PC-3 (cell line): ENCODE data around the gene GGA1. TPM values are rescaled to one million over a fixed set of nuclear protein-coding genes. Genes with fewer than 3 reads are reported as not detected.
A peak's percentile ranks its signal among the peaks of the same experiment; 100 is the strongest.

Experiments used
- ATAC-seq: fragments of 200-7000 bp; cut with Tn5 transposase; 2 replicates; pipeline ENCODE4 v1.9.1; 2020; ENCODE audit warnings: mild to moderate bottlenecking, moderate library complexity
- BruUV-seq: library from RNA; stranded (reverse); fragments of 400-500 nt; replicated peaks from 2 replicates; lab custom pipeline; 2021; lab: Mats Ljungman, UMichigan
- CTCF ChIA-PET: fragments of 300-600 bp; sonication (Branson Sonifier 250); formaldehyde crosslinking; loops from one replicate; lab custom pipeline; 2022; ENCODE audit warnings: antibody characterized with exemption; lab: Charles Lee
- POLR2A ChIA-PET: fragments of 300-600 bp; sonication (Branson Sonifier 250); formaldehyde crosslinking; loops from one replicate; lab custom pipeline; 2022; ENCODE audit warnings: antibody characterized with exemption; ENCODE audit not compliant: unreplicated experiment; lab: Charles Lee
- DNase-seq: peaks from one replicate; pipeline ENCODE4 v3.0.0-alpha.2; 2015
- H2AFZ ChIP-seq: fragments of 300-600 bp; sonication (generic); 2 replicates; pipeline ENCODE4 v1.6.0; 2016; ENCODE audit warnings: antibody characterized with exemption, low read length
- H3F3A ChIP-seq: fragments of 300-600 bp; sonication (generic); one replicate; pipeline ENCODE4 v1.6.0; 2017; ENCODE audit warnings: antibody characterized with exemption, low read length, control low read depth, mild to moderate bottlenecking; ENCODE audit not compliant: unreplicated experiment
- H3K27ac ChIP-seq: fragments of 300-600 bp; sonication (generic); 2 replicates; pipeline ENCODE4 v1.5.1; 2016; ENCODE audit warnings: mild to moderate bottlenecking, low read length
- H3K27me3 ChIP-seq: fragments of 300-600 bp; sonication (generic); 2 replicates; pipeline ENCODE4 v1.6.1; 2016; ENCODE audit warnings: low read length, mixed read lengths
- H3K36me3 ChIP-seq: fragments of 300-600 bp; sonication (generic); 2 replicates; pipeline ENCODE4 v1.6.1; 2016; ENCODE audit warnings: low read depth, mixed run types, low read length, mixed read lengths
- H3K4me1 ChIP-seq: fragments of 300-600 bp; sonication (generic); 2 replicates; pipeline ENCODE4 v1.5.1; 2016; ENCODE audit warnings: low read length; ENCODE audit not compliant: insufficient read depth
- H3K4me2 ChIP-seq: fragments of 300-600 bp; sonication (generic); 2 replicates; pipeline ENCODE4 v1.6.0; 2016; ENCODE audit warnings: low read length
- H3K4me3 ChIP-seq: fragments of 300-600 bp; sonication (generic); 2 replicates; pipeline ENCODE4 v1.5.1; 2016; ENCODE audit warnings: mild to moderate bottlenecking, low read length, mixed read lengths
- H3K79me2 ChIP-seq: fragments of 300-600 bp; sonication (generic); 2 replicates; pipeline ENCODE4 v1.6.1; 2017; ENCODE audit warnings: low read length, mixed read lengths
- H3K9ac ChIP-seq: fragments of 300-600 bp; sonication (generic); 2 replicates; pipeline ENCODE4 v1.6.0; 2016; ENCODE audit warnings: mild to moderate bottlenecking, low read length
- H3K9me2 ChIP-seq: fragments of 300-600 bp; sonication (generic); replicated peaks from 2 replicates; pipeline ENCODE4 v1.6.1; 2016; ENCODE audit warnings: mixed run types, low read length, mixed read lengths
- H3K9me3 ChIP-seq: fragments of 300-600 bp; sonication (generic); 2 replicates; pipeline ENCODE4 v1.6.1; 2016; ENCODE audit warnings: low read length, mixed read lengths
- H4K20me1 ChIP-seq: fragments of 300-600 bp; sonication (generic); 2 replicates; pipeline ENCODE4 v1.6.1; 2016; ENCODE audit warnings: low read length, mixed read lengths
- EZH2 ChIP-seq: fragments of 300-600 bp; sonication (generic); IDR thresholded peaks from one replicate; pipeline ENCODE4 v1.6.1; 2017; ENCODE audit warnings: antibody characterized with exemption, mild to moderate bottlenecking, low read length; ENCODE audit not compliant: unreplicated experiment
- EZH2phosphoT487 ChIP-seq: fragments of 300-600 bp; sonication (generic); IDR thresholded peaks from 2 replicates; pipeline ENCODE4 v1.6.1; 2018; ENCODE audit warnings: mild to moderate bottlenecking, antibody characterized with exemption, low read length, borderline replicate concordance
- intact Hi-C: fragments of 100-400 bp; cut with micrococcal nuclease; formaldehyde crosslinking; loops from 2 replicates; pipeline ENCODE4 v1.9.0; 2023
- total RNA-seq: library from RNA; depleted of rRNA; stranded (reverse); fragments of >200 nt; gene quantifications from 2 replicates; pipeline ENCODE4 v1.2.3, GENCODE V29; 2014
- TF ChIP-seq, protein P1 (sequence below): fragments of 300-600 bp; sonication (generic); conservative IDR thresholded peaks from 2 replicates; pipeline ENCODE4 v1.5.1; 2017; ENCODE audit warnings: antibody characterized with exemption, low read depth, mild to moderate bottlenecking, low read length

GGA1 gene
- total RNA-seq, 1 experiment from 2014 or later, result 49.1 TPM

DNA sequence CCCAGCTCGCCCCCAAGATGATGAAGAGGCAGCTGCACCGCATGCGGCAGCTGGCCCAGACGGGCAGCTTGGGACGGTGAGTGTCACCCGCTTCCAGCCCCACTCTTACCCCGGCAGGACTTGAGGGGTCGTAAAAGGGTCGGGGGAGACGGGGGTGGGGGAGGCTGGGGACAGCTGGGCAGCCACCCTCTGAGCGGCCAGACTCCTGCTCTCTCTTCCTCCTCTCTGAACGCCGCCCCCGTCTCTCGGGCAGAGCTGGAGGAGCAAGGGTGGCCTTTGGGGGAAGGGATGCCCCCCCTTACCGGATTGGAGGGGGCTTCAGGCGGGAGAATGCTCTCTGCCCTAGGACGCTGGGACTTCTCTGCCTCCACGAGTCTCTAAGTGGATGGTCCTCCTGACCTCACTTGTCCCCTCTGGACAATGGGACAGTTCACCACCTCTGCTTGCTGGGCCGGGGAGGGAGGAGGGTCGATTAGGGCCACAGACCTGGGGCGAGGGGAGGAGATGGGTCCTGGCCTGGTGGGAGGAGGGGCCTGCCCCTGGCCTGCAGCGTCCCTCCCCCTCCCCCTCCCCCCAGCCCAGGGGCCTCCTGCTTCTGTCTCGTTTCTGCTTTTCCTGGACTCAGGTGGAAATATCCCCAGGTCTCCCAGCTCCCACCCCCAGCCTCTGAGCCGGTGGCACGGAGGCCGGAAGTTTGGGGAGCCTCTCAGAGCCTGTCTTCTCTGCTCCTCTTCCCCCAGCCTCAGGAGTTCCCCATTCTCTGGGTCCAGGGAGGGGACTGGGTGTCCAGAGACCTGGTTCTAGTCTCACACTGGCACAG, 31.3 kb downstream of the GGA1 start:
- ChIA-PET POLR2A (no interaction called here), CTCF (interaction anchor here (0.9 kb wide), 1 partner anchor 33 kb away, joined by 3 read pairs; no protein-coding TSS in a partner anchor)
- TF ChIP-seq EZH2phosphoT487 (no peak), EZH2 (no peak)
- TF ChIP-seq, protein P1, sequence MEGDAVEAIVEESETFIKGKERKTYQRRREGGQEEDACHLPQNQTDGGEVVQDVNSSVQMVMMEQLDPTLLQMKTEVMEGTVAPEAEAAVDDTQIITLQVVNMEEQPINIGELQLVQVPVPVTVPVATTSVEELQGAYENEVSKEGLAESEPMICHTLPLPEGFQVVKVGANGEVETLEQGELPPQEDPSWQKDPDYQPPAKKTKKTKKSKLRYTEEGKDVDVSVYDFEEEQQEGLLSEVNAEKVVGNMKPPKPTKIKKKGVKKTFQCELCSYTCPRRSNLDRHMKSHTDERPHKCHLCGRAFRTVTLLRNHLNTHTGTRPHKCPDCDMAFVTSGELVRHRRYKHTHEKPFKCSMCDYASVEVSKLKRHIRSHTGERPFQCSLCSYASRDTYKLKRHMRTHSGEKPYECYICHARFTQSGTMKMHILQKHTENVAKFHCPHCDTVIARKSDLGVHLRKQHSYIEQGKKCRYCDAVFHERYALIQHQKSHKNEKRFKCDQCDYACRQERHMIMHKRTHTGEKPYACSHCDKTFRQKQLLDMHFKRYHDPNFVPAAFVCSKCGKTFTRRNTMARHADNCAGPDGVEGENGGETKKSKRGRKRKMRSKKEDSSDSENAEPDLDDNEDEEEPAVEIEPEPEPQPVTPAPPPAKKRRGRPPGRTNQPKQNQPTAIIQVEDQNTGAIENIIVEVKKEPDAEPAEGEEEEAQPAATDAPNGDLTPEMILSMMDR, result no peak
- no TSS peak for BruUV-seq
- H3F3A ChIP-seq, result no peaks in the 10 kb centered on the region
- peak overlapping the region; percentile 90 for H3K4me2 ChIP-seq
- H3K36me3 ChIP-seq, result no peaks in the 10 kb centered on the region
- intact Hi-C loops, result no loop called here
- H3K27me3 ChIP-seq, result no peaks in the 10 kb centered on the region
- H3K9me3 ChIP-seq, result no peaks in the 10 kb centered on the region
- H3K9ac ChIP-seq, result peak overlapping the region; percentile 56
- no peaks in the 10 kb centered on the region for H3K9me2 ChIP-seq
- peak overlapping the region; percentile 79 for H3K4me3 ChIP-seq
- peak overlapping the region; percentile 67 for H2AFZ ChIP-seq
- no peak overlapping the region for H3K27ac ChIP-seq
- peaks cover 9% of the 10 kb centered on the region; the same call in 1 of the 2 replicates for H3K4me1 ChIP-seq
- H3K79me2 ChIP-seq, result 0 out of 2 replicates have a peak, but pooled peaks cover 6% of the 10 kb centered on the region
- no peaks in the 10 kb centered on the region for H4K20me1 ChIP-seq
- DNase-seq (no peak), ATAC-seq (no peak; the same call in 1 of the 2 replicates)

DNA sequence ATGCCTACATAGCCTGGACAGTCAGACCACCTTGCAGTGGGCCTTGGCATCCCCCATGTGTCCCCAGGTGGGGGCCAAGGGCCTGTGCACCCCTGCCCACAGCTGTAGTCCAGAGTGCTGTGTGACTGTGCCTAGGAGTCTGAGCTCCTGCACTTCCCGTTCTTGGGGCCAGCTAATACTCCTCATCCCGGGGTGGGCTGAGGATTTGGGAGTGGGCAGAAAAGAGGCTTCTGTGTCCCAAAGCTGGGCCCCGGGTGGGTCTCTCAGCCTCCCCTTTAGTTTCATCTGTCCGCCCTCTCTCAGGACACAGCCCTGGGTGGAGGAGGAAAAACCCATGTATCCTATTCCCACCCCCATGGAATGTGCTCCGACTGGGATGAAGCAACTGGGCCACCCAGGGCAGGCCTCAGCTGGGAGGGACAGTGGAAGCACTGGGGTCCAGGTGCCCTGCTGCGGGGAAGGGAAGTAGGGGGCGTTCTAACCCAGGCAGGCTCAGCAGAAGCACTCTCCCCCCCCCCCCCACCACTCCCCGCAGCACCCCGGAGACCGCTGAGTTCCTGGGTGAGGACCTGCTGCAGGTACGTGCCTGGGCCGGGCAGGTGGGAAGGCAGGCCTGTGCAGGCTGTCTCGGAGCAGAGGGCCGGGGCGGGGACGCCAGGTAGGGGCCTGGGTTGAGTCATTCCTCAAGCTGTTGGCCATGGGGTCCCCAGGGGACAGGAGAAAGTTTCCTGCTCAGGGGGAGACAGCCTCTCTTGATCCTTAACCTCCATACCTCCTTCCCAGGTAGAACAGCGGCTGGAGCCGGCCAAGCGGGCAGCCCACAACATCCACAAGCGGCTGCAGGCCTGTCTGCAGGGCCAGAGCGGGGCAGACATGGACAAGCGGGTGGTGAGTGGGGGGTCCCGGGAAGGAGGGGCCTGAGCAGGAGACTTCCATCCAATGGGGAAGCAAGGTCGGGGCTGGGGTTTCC, 32.2 kb downstream of the GGA1 start:
- Histone ChIP-seq H2AFZ (no peak overlapping the region), H3K4me3 (peak overlapping the region; percentile 79), H3K27me3 (no peaks in the 10 kb centered on the region), H3K4me2 (peak overlapping the region; percentile 90), H3K9me3 (no peaks in the 10 kb centered on the region), H3K9ac (no peak overlapping the region), H3K4me1 (peaks cover 9% of the 10 kb centered on the region; the same call in 1 of the 2 replicates), H3K79me2 (0 out of 2 replicates have a peak, but pooled peaks cover 6% of the 10 kb centered on the region), H4K20me1 (no peaks in the 10 kb centered on the region), H3K9me2 (no peaks in the 10 kb centered on the region), H3K36me3 (no peaks in the 10 kb centered on the region), H3F3A (no peaks in the 10 kb centered on the region), H3K27ac (no peak overlapping the region)
- ChIA-PET CTCF (interaction anchor here (0.9 kb wide), 1 partner anchor 34 kb away, joined by 3 read pairs; no protein-coding TSS in a partner anchor), POLR2A (no interaction called here)
- no peak for TF ChIP-seq EZH2phosphoT487
- DNase-seq (no peak), ATAC-seq (no peak)
- intact Hi-C loops, result no loop called here
- BruUV-seq, result no TSS peak

DNA sequence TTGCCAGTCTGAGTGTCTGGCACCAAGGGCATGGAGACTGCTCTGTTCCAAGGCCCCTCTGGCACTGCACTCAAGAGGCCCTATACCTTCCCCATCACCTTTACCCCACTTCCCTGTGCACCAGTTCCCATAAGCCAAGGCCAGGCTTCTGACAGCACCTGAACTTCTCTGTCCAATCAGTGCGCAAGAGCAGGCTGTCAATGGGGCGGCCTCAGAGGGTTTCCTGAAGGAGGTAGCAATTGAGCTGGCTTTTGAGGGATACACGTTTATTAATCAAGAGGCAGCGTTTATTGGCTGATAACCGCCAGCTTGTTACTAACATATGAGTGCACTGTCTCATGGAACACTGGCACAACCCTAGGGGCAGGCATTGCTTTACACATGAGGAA, 32.9 kb downstream of the GGA1 start:
- Histone ChIP-seq H3K9ac (no peak overlapping the region), H3K9me3 (no peaks in the 10 kb centered on the region), H3K27ac (no peak overlapping the region), H3K4me3 (no peak overlapping the region), H3F3A (no peaks in the 10 kb centered on the region), H3K4me2 (0 out of 2 replicates have a peak overlapping the region, but pooled peaks have one; percentile 90), H3K79me2 (0 out of 2 replicates have a peak, but pooled peaks cover 6% of the 10 kb centered on the region), H3K36me3 (no peaks in the 10 kb centered on the region), H3K9me2 (no peaks in the 10 kb centered on the region), H3K4me1 (peaks cover 9% of the 10 kb centered on the region; the same call in 1 of the 2 replicates), H3K27me3 (no peaks in the 10 kb centered on the region), H2AFZ (no peak overlapping the region), H4K20me1 (no peaks in the 10 kb centered on the region)
- DNase-seq (no peak), ATAC-seq (no peak)
- POLR2A ChIA-PET, result no interaction called here
- BruUV-seq, result no TSS peak
- CTCF ChIA-PET, result interaction anchor here (0.5 kb wide), 1 partner anchor 10 kb away, joined by 6 read pairs; no protein-coding TSS in a partner anchor
- intact Hi-C loops, result no loop called here
- TF ChIP-seq EZH2 (no peak), EZH2phosphoT487 (no peak)
- TF ChIP-seq, protein P1, result no peak
